IPS-20b (cell line): Measurements from ENCODE around the gene JARID2.
"Not testable (repeated sequence)": the region's sequence is repeated elsewhere in the genome, so short reads cannot be mapped to it uniquely, and the experiment has no call there.

Source experiments
- H3K27ac ChIP-seq: one replicate; pipeline ENCODE4 v1.5.1; 2013; ENCODE audit warnings: low read length
- H3K27me3 ChIP-seq: 2 replicates; pipeline ENCODE4 v1.6.1; 2013; ENCODE audit warnings: mild to moderate bottlenecking, low read length, inconsistent platforms; ENCODE audit not compliant: insufficient read depth
- H3K36me3 ChIP-seq: 2 replicates; pipeline ENCODE4 v1.6.1; 2013; ENCODE audit warnings: low read depth, mild to moderate bottlenecking, inconsistent platforms, low read length, moderate library complexity; ENCODE audit not compliant: insufficient read depth
- H3K4me1 ChIP-seq: 2 replicates; pipeline ENCODE4 v1.6.1; 2013; ENCODE audit warnings: mild to moderate bottlenecking, control low read depth, inconsistent platforms, low read length, moderate library complexity; ENCODE audit not compliant: insufficient read depth
- H3K4me3 ChIP-seq: 2 replicates; pipeline ENCODE4 v1.5.1; 2013; ENCODE audit warnings: mild to moderate bottlenecking, low read length, inconsistent platforms
- H3K9ac ChIP-seq: 2 replicates; pipeline ENCODE4 v1.6.1; 2013; ENCODE audit warnings: low read depth, mild to moderate bottlenecking, inconsistent platforms, low read length, moderate library complexity
- H3K9me3 ChIP-seq: 2 replicates; pipeline ENCODE4 v1.6.1; 2013; ENCODE audit warnings: mild to moderate bottlenecking, low read depth, low read length, inconsistent platforms; ENCODE audit not compliant: insufficient read depth

The JARID2 gene

GRCh38 chr6:15536198-15536955, 290.5 kb downstream of the JARID2 start:
- Histone ChIP-seq H3K27me3 (no peaks in the 10 kb centered on the region), H3K27ac (no peak overlapping the region), H3K4me1 (no peaks in the 10 kb centered on the region)

DNA sequence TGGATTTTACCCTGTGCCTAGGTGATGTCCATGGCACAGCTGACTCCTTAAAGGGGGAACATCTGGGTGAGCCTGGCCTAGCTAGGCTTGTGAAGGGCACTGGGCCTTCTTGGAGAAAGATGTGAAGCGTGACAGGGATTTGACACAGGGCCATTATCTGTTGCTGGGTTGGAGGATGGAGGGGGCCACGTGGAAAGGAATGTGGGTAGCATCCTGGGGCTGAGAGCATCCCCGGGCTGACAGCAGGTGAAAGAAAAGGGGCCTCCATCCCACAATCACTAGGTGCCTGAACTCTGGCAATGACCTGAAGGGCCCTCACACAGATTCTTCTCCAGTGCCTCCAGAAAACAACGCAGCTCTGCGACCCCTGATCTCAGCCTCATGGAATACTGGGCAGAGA, 292.2 kb downstream of the JARID2 start:
- no peaks in the 10 kb centered on the region for H3K4me1 ChIP-seq
- H3K4me3 ChIP-seq, result no peak overlapping the region
- H3K9ac ChIP-seq, result no peak overlapping the region
- no peaks in the 10 kb centered on the region for H3K9me3 ChIP-seq
- no peaks in the 10 kb centered on the region for H3K36me3 ChIP-seq
- H3K27me3 ChIP-seq, result no peaks in the 10 kb centered on the region
- H3K27ac ChIP-seq, result no peak overlapping the region

More at GRCh38 chr6:15536198-15536955, 290.5 kb downstream of the JARID2 start:
- H3K4me3 ChIP-seq, result no peak overlapping the region
- H3K9me3 ChIP-seq, result no peaks in the 10 kb centered on the region
- no peak overlapping the region for H3K9ac ChIP-seq
- H3K36me3 ChIP-seq, result no peaks in the 10 kb centered on the region

GRCh38 chr6:15538766-15539495, 293.1 kb downstream of the JARID2 start:
- no peaks in the 10 kb centered on the region for H3K4me1 ChIP-seq
- no peak overlapping the region for H3K9ac ChIP-seq
- no peak overlapping the region for H3K27ac ChIP-seq
- H3K4me3 ChIP-seq, result no peak overlapping the region
- H3K27me3 ChIP-seq, result no peaks in the 10 kb centered on the region
- H3K9me3 ChIP-seq, result no peaks in the 10 kb centered on the region
- no peaks in the 10 kb centered on the region for H3K36me3 ChIP-seq

- H3K36me3 ChIP-seq, result no peaks in the 10 kb centered on the region
- H3K27me3 ChIP-seq, result no peaks in the 10 kb centered on the region
- H3K9me3 ChIP-seq, result no peaks in the 10 kb centered on the region
- no peak overlapping the region for H3K4me3 ChIP-seq
- no peaks in the 10 kb centered on the region for H3K4me1 ChIP-seq
- H3K27ac ChIP-seq, result no peak overlapping the region
- no peak overlapping the region for H3K9ac ChIP-seq
Measured at GRCh38 chr6:15539722-15540270, 293.9 kb downstream of the JARID2 start.

- H3K27ac ChIP-seq, H3K27me3 ChIP-seq, H3K4me3 ChIP-seq, H3K4me1 ChIP-seq, H3K36me3 ChIP-seq, H3K9ac ChIP-seq, H3K9me3 ChIP-seq: not testable (repeated sequence)
Measured at GRCh38 chr6:15543332-15543917, 297.6 kb downstream of the JARID2 start.

DNA sequence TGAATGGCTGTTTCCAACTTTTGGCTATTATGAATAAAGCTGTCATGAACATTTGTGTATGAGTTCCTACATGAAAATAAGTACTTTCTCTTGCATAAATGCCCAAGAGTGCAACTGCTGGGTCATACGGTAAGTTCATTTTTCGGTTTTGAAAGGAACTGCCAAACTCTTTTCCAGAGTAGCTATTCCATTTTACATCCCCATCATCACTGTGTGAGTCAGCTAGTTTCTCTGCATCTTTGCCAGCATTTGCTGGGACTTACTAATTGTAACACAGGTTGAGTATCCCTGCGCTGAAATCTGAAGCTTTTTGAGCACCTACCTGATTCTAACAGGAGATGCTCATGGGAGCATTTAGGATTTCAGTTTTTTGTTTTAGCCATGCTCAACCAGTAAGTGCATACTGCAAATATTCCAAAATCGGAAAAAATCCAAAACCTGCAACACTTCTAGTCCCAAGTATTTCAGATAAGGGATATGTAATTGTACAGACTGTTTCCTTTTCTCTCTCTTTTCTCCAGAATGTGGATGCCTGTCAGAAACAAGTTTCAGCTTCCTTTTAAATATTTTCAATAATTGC, 298.5 kb downstream of the JARID2 start:
- Histone ChIP-seq H3K9me3 (no peaks in the 10 kb centered on the region), H3K4me3 (no peak overlapping the region)

DNA sequence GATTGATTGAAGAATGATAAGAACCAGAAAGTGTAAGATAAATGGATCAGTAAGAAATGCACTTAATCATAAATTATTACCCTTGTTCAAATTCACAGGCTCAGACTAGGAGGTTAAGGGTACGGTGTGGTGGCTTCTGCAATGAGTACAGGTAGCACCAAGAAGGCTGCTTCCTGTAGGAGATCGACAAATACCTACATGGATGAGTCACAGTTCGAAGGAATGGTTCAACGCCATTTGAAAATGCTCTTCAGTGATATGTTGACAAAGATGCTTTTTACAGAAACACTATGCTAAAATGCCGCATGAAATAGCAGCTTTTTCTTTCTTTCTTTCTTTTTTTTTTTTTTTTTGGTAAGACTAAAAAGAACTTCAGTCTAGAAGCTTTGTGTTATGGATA, 300.7 kb downstream of the JARID2 start:
- Histone ChIP-seq H3K27ac (no peak overlapping the region), H3K36me3 (no peaks in the 10 kb centered on the region), H3K4me1 (peaks cover 16% of the 10 kb centered on the region), H3K9me3 (no peaks in the 10 kb centered on the region), H3K4me3 (no peak overlapping the region), H3K27me3 (no peaks in the 10 kb centered on the region), H3K9ac (no peak overlapping the region)

More for the DNA sequence above, 298.5 kb downstream of the JARID2 start:
- Histone ChIP-seq H3K4me1 (peaks cover 4% of the 10 kb centered on the region; the same call in 1 of the 2 replicates), H3K36me3 (no peaks in the 10 kb centered on the region), H3K9ac (no peak overlapping the region), H3K27me3 (no peaks in the 10 kb centered on the region), H3K27ac (no peak overlapping the region)

- Histone ChIP-seq H3K27ac (no peak overlapping the region), H3K36me3 (no peaks in the 10 kb centered on the region), H3K27me3 (no peaks in the 10 kb centered on the region), H3K4me3 (no peak overlapping the region), H3K9me3 (no peaks in the 10 kb centered on the region), H3K4me1 (peaks cover 18% of the 10 kb centered on the region), H3K9ac (no peak overlapping the region)
Measured at GRCh38 chr6:15547400-15547799, 301.5 kb downstream of the JARID2 start.

- Histone ChIP-seq H3K36me3 (no peaks in the 10 kb centered on the region), H3K9ac (no peak overlapping the region), H3K27ac (no peak overlapping the region), H3K4me1 (peaks cover 27% of the 10 kb centered on the region), H3K9me3 (no peaks in the 10 kb centered on the region), H3K4me3 (no peak overlapping the region), H3K27me3 (no peaks in the 10 kb centered on the region)
Measured at GRCh38 chr6:15549371-15549770, 303.5 kb downstream of the JARID2 start.

DNA sequence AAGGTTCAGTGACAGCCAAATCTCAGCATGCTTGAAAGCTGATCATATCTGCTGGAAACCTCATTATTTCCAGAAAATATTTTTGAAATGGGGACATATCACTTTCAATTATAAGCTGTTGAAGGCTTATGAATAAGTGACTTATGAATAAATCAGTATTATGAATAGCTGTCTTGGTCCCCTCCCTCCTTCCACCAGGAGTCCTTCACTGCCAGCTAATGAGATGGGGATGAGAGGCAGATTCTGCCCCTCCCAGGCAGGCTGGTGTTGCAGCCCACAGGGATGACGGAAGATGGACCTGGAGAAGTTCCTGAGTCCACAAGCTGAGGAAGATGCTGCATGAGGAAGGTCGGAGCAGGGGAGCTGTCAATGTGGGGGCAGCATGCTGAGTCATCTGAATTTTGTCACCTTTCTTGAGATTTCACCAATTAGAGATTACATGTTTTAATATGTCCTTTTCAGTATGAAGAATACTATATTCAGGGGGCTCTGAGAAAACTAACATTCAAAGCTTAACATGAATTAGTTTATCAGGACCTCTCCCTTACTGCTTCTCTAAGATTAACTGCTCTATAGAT, 304.8 kb downstream of the JARID2 start:
- H3K27me3 ChIP-seq, result no peaks in the 10 kb centered on the region
- H3K9me3 ChIP-seq, result no peaks in the 10 kb centered on the region
- peaks cover 31% of the 10 kb centered on the region for H3K4me1 ChIP-seq
- no peaks in the 10 kb centered on the region for H3K36me3 ChIP-seq
- no peak overlapping the region for H3K9ac ChIP-seq
- H3K27ac ChIP-seq, result no peak overlapping the region
- H3K4me3 ChIP-seq, result no peak overlapping the region

- no peak overlapping the region for H3K27ac ChIP-seq
- H3K9ac ChIP-seq, result no peak overlapping the region
- peaks cover 33% of the 10 kb centered on the region for H3K4me1 ChIP-seq
- no peaks in the 10 kb centered on the region for H3K36me3 ChIP-seq
- H3K9me3 ChIP-seq, result no peaks in the 10 kb centered on the region
- H3K4me3 ChIP-seq, result no peak overlapping the region
- no peaks in the 10 kb centered on the region for H3K27me3 ChIP-seq
Measured at GRCh38 chr6:15551262-15551661, 305.4 kb downstream of the JARID2 start.
